Stimulated activated CD4-positive, alpha-beta T cell treated with anti-CD3 and anti-CD28 coated beads, Interleukin-12 subunit alpha, Interleukin-12 subunit beta, amount 100 ng/mL, for 24 hours (primary cell): ENCODE measurements around the gene UQCR11.

Experiments
- DNase-seq, 2 experiments: peaks; one replicate each; pipeline ENCODE4 v3.0.0-alpha.2; 2020; ENCODE audit warnings: low read depth in 2 of 2

The UQCR11 gene

DNA sequence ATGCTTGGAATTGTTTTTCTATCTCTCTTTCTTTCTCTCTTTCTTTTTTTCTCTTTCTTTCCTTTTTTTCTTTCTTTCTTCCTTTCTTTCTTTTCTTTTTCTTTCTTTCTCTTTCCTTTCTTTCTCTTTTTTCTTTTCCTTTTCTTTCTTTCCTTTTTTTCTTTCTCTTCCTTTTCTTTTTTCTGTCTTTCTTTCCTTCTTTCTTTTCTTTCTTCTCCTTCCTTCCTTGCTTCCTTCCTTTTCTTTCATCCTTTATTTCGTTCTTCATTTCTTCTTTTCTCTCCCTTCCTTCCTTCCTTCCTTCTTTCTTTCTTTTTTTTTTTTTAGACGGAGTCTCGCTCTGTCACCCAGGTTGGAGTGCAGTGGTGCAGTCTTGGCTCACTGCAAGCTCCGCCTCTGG, 35.3 kb downstream of the UQCR11 start:
- DNase-seq, result no peak

DNA sequence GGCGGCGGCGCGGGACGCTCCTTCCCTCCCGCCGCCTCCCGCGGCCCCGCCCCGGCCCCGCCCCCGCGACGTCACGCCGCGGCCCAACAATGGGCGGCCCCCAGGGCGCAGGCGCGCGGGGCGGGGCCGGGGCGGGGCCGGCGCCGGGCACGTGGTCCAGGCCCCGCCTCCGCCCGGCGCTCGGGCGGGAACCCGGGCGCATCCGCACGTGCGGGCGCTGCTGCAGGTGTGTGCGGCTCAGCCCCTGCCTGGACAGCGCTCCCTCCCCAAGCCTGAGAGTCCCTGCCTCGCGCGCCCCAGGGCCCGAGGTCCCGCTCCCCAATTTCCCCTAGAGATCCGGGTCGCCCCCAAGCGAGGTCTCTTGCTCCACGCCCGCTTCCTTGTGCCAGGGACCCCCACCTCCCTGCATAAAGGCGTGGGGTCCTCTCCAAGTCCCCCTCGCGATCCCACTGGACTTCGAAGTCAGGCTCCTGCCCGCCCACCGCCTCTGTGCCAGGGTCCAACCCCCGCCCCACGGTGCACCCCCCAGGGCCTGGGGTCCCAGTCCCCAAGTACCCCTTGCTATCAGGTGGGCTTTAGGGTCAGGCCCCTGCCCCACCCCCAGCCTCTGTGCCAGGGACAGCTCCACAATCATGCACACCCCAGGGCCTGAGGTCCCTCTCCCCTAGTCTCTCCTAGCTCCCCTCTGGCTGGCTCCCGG, 36.8 kb downstream of the UQCR11 start, which contains the start of gene MEX3D:
Gene MEX3D (minus strand): TSS at position 6 of the 700 bp plus-strand sequence. CDS start 267 bp downstream, outside the sequence.
- DNase-seq, result peak; percentile 57 to 70

DNA sequence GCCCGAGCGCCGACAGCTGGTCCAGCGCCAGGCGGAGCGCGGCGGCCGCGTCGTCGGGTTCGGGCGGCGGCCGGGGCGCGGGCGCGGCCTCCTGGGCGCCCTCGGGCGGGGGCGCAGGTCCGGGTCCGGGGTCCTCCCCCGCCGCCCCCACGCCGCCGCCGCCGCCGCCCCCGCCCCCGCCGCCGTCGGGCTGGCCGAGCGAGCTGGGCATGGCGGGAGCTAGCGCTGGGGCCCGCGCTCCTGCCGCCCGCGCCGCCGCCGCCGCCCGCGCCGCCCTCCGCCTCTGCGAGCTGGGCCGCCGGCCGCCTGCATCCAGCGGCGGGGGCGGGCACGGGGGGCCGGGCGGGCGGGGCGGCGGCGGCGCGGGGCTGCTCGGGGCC, 37.4 kb downstream of the UQCR11 start:
- no peak for DNase-seq

DNA sequence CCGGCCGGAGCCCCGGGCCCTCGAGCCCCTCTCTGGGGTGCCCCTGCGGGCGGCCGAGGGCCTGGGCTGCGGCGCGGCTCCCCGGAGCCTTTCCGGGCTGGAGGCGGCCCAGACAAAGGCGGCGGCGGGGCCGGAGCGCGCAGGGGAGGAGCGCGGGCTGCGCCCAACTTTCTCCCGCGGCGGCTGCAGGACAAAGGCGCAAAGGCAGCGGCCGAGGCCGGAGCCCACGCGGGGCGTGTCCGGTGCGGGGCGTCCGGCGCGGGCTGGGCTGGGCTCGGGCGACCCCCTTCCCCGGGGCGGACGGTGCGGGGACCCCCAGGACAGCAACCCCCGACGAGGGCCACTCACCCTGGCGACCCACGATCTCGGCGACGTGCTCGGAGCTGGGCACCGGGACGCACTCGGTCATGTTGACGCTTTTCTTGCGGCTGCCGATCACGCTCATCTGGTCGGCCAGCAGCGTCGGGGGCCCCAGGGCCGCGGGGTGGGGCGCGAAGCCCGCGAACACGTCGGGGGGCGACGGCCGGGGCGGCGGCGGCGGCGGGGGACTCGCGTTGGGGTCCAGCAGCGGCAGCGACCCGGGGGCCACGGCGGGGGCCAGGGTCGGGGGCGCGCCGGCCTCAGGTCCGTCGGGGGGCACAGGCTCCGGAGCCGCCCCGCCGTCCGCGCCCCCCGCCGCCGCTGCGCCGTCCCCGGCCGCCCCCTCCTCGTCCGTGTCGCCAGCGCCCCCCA, 38.0 kb downstream of the UQCR11 start:
- DNase-seq, result no peak

DNA sequence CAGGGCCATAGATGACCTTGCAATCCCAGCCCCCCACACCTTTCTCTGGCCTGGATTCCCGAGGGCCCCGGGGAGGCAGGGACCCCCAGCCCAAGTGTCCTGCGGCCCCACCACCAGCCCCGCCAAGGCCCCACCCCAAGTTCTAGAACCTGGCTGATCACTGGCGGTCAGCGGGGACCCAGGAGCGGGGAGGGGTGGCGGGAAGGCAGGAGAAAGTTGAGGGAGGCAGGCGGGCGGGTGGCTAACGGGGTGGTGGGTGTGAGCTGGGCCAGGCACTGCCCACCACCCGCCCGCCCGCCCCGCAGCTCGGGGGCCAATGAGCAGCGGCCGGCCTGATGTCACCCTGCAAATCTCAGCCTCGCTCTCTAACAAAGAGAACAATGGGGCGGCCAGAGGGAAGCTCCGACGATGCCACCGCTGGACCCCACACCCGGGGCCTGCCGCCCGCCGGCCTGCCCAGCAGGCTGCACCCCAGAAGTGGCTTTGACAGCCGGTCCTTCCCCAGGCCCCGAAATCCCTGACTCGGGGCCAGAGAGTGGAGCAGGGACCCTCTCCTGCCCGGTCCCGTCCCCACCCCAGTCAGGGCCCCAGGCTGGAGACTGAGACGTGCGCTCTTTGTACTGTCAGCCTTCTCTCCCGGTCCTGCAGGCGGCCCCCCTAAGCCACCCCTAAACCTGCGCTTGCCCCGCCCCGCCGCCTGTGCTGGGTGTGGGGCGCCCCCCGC, 38.7 kb downstream of the UQCR11 start:
- DNase-seq, result no peak

DNA sequence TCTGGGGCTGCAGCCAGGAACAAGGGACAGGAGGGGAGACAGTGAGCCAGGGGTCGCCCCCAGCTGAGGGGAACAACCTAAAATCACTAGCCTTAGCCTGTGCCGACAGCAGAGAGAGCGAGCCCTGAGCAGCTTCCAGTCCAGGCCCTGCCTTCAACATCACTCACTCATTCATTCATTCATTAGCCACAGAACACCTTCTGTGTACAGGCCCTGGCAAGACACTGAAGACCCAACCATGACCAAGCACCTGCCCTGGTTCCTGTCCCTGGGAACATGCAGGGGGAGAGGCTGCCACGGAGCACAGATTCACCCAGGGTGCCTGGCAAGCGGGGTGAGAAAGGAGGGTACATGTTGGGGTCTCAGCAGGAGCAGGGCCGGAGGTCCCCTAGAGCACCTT, 42.0 kb downstream of the UQCR11 start:
- DNase-seq, result no peak

DNA sequence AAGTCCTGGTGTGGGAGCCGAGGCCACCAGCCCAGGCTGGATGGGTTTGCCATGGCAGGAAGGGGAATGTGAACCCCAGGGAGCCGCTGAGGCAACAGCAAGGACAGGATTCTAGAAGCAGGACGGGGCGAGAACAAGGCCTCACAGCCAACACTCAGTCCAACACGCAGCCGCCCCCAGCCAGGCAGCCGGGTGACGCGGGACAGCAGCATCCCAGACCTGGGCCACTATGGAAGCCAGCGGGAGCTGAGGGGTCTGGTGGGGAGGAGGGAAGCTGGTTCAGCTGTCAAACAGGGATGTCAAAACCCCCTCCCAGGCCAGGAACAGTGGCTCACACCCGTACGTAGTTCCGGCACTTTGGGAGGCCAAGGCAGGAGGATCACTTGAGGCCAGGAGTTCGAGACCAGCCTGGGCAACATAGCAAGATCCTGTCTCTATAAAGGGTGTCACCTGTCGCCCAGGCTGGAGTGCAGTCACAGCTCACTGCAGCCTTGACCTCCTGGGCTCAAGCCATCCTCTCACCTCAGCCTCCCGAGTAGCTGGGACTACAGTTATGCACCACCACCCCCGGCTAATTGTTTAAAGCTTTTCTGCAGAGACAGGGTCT, 43.9 kb downstream of the UQCR11 start:
- DNase-seq, result no peak

DNA sequence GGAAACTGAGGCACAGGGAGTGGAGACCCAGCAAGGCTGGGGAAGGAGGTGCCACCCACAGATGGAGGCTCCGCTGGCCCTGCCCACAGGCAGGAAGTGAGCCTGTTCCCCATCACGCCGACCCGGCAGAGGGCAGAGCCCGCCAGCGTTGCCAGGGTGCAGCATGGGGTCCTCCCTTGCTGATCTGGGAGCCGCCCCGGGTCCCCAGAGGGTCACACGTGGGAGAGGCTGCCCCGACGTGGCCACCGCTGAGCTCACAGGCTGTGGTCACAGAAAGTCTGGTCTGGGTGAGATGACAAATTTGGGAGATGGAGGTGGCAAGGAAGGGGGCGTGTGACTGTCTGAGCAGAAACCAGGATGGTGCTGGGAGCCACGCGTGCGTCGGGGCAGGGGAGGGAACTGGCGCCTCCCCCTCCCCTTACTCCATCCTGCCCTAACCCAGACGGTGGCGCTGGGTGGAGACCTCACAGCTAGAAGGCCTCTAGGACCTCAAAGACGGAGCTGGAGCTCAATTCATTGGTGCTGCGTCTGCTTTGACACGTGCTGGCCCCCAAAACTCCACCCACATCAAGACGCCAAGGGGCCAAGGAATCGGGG, 44.9 kb downstream of the UQCR11 start:
- no peak for DNase-seq

DNA sequence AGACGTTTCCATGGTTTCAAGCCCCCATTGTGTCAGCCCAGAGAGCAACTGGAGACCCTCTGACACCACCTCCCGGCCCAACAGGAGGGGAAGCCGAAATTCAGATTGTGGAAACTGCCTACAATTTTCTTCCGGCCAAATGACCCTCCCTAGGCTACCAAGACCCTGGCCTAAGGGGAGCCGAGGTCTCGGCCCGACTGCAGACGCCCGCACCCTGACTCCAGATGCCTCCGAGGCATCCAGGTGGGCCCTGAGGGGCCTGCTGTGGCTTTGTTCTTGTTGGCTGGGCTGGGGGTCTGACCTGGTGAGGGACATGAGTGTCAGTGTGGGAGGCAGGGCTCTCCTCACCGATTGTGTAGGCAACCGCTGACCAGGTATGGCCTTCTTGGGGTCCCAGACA, 46.7 kb downstream of the UQCR11 start:
- DNase-seq, result no peak

DNA sequence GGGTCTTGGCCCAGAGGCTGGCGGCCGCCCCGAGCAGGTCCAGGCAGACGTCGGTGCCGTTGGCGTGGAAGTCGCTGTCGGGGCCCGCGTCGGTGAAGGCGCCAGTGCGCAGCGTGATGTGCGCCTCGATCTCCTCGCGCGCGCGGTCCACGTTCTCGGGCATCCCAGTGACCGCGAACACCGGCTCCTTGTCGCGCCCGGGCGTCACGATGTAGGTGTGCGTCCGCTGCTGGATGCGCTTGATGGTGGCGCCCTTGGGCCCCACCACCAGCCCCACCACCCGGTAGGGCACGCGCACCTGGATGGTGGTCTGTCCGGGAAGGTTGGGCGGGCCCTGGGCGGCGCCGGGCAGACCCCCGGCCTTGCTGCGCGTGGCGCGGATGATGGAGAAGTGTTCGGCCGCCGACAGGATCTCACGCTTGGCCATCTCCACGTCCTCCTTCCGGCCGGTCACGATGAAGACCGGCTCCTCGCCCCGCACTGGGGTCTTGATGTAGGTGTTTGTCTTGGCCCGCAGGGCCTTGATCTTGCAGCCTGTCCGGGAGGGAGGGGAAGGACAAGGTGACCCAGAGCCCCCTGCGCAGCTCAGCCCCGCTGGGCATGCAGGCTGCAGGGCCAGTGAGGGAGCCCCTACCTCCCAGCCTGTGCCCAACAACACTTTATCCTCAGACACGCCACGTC, 48.7 kb downstream of the UQCR11 start:
- no peak for DNase-seq

DNA sequence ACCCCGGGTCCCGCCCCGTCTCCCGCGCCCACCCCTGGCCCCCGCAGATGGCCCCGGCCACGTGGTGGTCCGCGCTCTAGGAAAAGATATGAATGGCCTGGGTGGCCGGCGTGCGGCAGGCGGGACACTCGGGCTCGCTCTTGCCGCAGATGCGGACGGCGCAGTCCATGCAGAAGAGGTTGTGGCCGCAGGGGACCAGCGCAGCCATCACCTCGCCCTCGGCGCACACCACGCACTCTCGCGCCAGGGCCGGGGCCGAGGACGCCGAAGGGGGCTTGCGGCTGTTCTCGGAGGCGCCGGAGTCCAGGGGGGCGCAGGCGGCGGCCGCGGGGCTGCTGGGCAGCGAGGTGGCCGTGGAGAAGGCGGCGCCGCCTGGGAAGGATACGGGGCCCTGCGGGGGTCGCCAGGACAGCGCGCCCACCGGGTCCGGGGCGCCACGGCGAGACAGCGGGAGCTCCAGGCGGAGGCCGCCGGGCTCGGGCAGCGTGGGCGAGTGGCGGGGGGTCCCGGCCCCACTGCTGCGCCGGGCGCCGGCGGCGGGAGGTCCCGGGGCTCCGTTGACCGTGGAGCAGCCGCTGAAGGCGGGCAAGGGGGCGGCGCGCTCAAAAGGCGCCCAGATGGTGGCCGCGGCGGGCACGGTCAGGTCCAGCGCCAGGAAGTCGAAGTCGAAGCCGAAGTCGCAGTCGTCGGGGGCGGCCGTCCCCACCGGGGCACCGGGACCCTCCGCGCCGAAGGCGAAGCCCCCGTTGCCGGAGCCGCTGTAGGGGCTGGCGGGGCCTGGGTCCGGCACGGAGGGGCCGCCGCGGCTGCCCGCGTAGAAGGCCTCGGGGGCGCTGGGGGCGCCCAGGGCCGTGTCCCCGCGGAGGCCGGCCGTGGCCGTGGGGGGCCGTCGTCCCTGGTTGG, 49.5 kb downstream of the UQCR11 start:
- DNase-seq, result no peak

DNA sequence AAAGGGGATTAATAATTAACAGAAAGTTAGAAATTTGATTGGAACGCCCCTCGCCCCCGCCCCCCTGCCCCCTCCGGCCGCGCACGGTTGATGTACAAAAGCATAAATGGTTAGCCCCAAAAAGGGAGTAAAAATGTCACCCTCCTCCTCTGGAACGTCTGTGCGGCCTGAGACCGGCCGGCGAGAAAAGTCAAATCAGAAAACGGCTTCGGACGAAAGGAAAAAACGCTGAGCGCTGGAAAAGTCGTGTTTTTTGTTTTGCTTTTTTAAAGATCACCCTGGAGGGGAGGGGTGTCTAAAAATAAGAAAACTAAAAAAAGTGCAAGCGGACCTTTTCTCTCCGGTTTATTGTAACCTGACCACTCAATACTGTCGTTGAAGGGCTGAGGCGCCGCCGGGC, 50.3 kb downstream of the UQCR11 start:
- DNase-seq, result no peak

DNA sequence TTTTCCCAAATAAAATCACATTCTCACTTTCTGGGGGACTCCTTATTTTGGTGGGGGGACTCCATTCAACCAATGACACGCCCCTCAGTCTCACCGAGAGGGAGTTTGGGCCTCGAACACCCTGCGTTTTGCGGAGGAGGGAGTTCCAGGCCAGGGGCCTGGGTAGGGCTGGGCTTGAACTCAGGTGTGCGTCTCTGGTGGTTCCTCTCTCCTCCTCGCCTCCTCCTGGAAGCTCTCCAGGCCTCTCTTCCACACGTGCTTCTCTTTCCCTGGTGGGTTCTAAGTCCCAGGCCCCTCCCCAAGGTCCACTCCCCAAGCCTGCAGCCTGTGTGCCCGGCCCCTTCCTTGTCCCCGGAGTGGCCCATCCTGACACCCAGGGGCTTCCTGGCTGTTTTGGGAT, 51.8 kb downstream of the UQCR11 start:
- DNase-seq, result no peak

DNA sequence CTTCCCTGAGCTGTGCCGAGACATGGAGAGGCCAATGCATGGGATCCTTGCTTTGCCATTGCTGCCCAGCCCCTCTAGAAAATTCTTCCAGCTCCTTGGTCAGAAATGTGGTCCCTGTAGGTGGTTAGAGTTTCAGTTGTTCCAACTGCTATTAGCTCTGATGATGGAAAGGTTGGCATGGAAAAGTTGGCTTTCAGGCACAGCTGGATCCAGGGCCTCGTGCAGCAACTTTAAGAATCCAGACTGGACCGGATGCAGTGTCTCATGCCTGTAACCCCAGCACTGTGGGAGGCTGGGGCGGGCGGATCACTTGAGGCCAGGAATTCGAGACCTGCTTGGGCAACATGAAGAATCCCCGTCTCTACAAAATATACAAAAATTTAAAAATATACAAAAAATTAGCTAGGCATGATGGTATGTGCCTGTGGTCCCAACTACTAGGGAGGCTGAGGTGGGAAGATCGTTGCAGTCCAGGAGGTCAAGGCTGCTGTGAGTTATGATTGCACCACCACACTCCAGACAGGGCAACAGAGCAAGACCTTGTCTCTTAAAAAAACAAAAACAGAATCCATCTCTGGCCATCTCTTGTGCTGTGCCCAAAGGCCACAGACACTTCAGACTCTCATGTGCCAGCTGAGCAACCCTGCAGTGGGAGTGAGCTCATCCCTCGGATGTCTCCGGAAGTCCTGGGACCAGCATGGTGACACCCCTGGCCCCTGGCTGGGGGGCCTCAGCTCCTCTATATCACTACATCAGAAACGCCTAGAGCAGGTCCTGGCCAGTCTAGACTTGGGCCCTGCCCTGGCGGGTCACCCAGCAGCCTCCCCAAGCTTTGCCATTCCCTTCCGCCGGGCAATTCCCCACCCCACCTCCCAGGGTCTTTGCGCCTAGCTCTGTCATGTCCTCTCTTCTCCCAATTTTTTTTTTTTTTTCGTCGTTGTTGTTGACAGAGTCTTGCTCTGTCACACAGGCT, 53.9 kb downstream of the UQCR11 start:
- DNase-seq, result no peak

DNA sequence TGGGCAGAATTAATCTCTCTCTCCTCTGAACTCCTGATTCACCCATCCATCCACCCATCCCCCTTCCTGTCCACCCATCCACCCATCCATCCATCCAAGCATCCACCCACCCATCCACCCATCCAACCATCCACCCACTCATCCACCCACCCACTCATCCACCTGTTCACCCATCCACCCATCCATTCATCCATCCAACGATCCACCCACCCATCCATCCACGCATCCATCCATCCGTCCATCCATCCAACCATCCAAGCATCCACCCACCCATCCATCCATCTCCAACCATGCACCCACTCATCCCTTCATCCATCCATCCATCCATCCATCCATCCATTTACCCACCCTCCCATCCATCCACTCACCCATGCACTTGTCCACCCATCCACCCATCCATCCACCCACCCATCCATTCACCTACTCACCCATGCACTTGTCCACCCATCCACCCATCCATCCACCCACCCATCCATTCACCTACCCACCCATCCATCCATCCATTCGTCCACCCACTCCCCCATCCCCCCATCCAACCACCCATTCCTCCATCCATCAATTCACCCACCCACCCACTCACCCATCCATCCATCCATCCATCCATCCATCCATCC, 55.8 kb downstream of the UQCR11 start:
- DNase-seq, result no peak
